Upper lobe of left lung (tissue), 4 donors: ENCODE results near the gene MCM3.

ENCODE experiments used
- CTCF ChIP-seq, 6 experiments: fragments of 450-650 bp in 4 of 6; fragments of 200-600 bp in 2 of 6; sonication (generic) in 2 of 6; IDR thresholded peaks; one replicate each; pipeline ENCODE4 v1.5.1; 2016 to 2019; ENCODE audit warnings: antibody characterized with exemption in 6 of 6
- EP300 ChIP-seq, 4 donors: sonication (generic); formaldehyde crosslinking; IDR thresholded peaks; one replicate each; pipeline ENCODE4 v1.5.1; 2017; ENCODE audit warnings: antibody characterized with exemption in 4 of 4, control low read depth in 2 of 4
- POLR2A ChIP-seq, 4 donors: fragments of 450-650 bp; IDR thresholded peaks; one replicate each; pipeline ENCODE4 v1.5.1; 2016 to 2017; ENCODE audit warnings: antibody characterized with exemption in 4 of 4, mild to moderate bottlenecking in 2 of 4
- POLR2AphosphoS5 ChIP-seq, 2 donors: sonication (generic); formaldehyde crosslinking; IDR thresholded peaks; one replicate each; pipeline ENCODE4 v1.5.1; 2017; ENCODE audit warnings: antibody characterized with exemption in 2 of 2

GRCh38 chr6:52300489-52300931 lies 16.0 kb upstream of the MCM3 start:
- TF ChIP-seq CTCF (IDR thresholded peaks at IDR 0.05) = no peak
- TF ChIP-seq POLR2A (IDR thresholded peaks at IDR 0.05) = no peak
- TF ChIP-seq EP300 (IDR thresholded peaks at IDR 0.05) = no peak
- no peak for TF ChIP-seq POLR2AphosphoS5 (IDR thresholded peaks at IDR 0.05)
